Neuronal stem cell (in vitro differentiated cells): ENCODE measurements around the gene GPATCH4.

ENCODE experiments used
- DNase-seq: peaks from one replicate; pipeline ENCODE4 v3.0.0-alpha.2; 2013; ENCODE audit warnings: low spot score
- H2AFZ ChIP-seq: one replicate; pipeline ENCODE4 v1.6.1; 2013; ENCODE audit warnings: mild to moderate bottlenecking, low read length, inconsistent platforms
- H2AK5ac ChIP-seq: 2 replicates; pipeline ENCODE4 v1.6.1; 2013; ENCODE audit warnings: low read depth, mild to moderate bottlenecking, inconsistent platforms, low read length, moderate library complexity, mixed read lengths
- H2BK120ac ChIP-seq: 2 replicates; pipeline ENCODE4 v1.6.1; 2013; ENCODE audit warnings: low read depth, mild to moderate bottlenecking, inconsistent platforms, low read length, moderate library complexity, mixed read lengths
- H2BK12ac ChIP-seq: one replicate; pipeline ENCODE4 v1.6.1; 2013; ENCODE audit warnings: low read length, inconsistent platforms
- H2BK15ac ChIP-seq: 2 replicates; pipeline ENCODE4 v1.6.1; 2013; ENCODE audit warnings: mild to moderate bottlenecking, low read length, inconsistent platforms, mixed read lengths
- H2BK5ac ChIP-seq: one replicate; pipeline ENCODE4 v1.6.1; 2013; ENCODE audit warnings: inconsistent platforms, mild to moderate bottlenecking, low read length, moderate library complexity
- H3K14ac ChIP-seq: one replicate; pipeline ENCODE4 v1.6.1; 2013; ENCODE audit warnings: low read length, inconsistent platforms
- H3K18ac ChIP-seq: 2 replicates; pipeline ENCODE4 v1.6.1; 2013; ENCODE audit warnings: low read length, inconsistent platforms
- H3K23ac ChIP-seq: 2 replicates; pipeline ENCODE4 v1.6.1; 2013; ENCODE audit warnings: low read depth, mild to moderate bottlenecking, mixed read lengths, low read length, inconsistent platforms; ENCODE audit not compliant: poor library complexity
- H3K27ac ChIP-seq: replicated peaks from 3 replicates; pipeline ENCODE4 v1.5.1; 2013; ENCODE audit warnings: low read length, inconsistent platforms
- H3K27me3 ChIP-seq, 3 experiments: 2 replicates each; pipeline ENCODE4 v1.6.1; 2013; ENCODE audit warnings: low read length in 3 of 3, mild to moderate bottlenecking in 2 of 3, inconsistent platforms in 1 of 3, low read depth in 1 of 3, mixed read lengths in 1 of 3, moderate library complexity in 1 of 3; ENCODE audit not compliant: control insufficient read depth in 3 of 3, insufficient read depth in 3 of 3
- H3K36me3 ChIP-seq, 2 donors: replicated peaks in 1 of 2; 2 replicates each; pipeline ENCODE4 v1.6.1; 2013; ENCODE audit warnings: low read length in 2 of 2; ENCODE audit not compliant: control insufficient read depth in 2 of 2, insufficient read depth in 2 of 2
- H3K4ac ChIP-seq: 2 replicates; pipeline ENCODE4 v1.6.1; 2013; ENCODE audit warnings: inconsistent platforms, mild to moderate bottlenecking, low read length, moderate library complexity
- H3K4me1 ChIP-seq, 2 donors: 1 replicate in 1 of 2; 2 replicates in 1 of 2; pipeline ENCODE4 v1.6.1; 2013; ENCODE audit warnings: low read length in 2 of 2, low read depth in 1 of 2; ENCODE audit not compliant: control insufficient read depth in 2 of 2, insufficient read depth in 1 of 2
- H3K4me2 ChIP-seq: one replicate; pipeline ENCODE4 v1.6.1; 2013; ENCODE audit warnings: mild to moderate bottlenecking, low read length, inconsistent platforms; ENCODE audit not compliant: insufficient read depth, poor library complexity, severe bottlenecking
- H3K4me3 ChIP-seq, 2 donors: 2 replicates each; pipeline ENCODE4 v1.5.1; 2013; ENCODE audit warnings: low read length in 2 of 2, mild to moderate bottlenecking in 2 of 2, inconsistent platforms in 1 of 2, moderate library complexity in 1 of 2
- H3K79me1 ChIP-seq: one replicate; pipeline ENCODE4 v1.6.1; 2013; ENCODE audit warnings: low read depth, mild to moderate bottlenecking, inconsistent platforms, low read length, moderate library complexity
- H3K9ac ChIP-seq: one replicate; pipeline ENCODE4 v1.6.1; 2013; ENCODE audit warnings: mild to moderate bottlenecking, low read depth, low read length, inconsistent platforms; ENCODE audit not compliant: poor library complexity
- H3K9me3 ChIP-seq, 2 donors: replicated peaks in 1 of 2; 2 replicates each; pipeline versions ENCODE3 to v1.6.1; 2013; ENCODE audit warnings: low read length in 2 of 2, mild to moderate bottlenecking in 2 of 2, inconsistent platforms in 1 of 2, low read depth in 1 of 2, mixed read lengths in 1 of 2, moderate library complexity in 1 of 2; ENCODE audit not compliant: control insufficient read depth in 2 of 2, insufficient read depth in 1 of 2
- H4K8ac ChIP-seq: one replicate; pipeline ENCODE4 v1.6.1; 2013; ENCODE audit warnings: low read depth, mild to moderate bottlenecking, inconsistent platforms, low read length, moderate library complexity
- H4K91ac ChIP-seq: one replicate; pipeline ENCODE4 v1.6.1; 2013; ENCODE audit warnings: low read length, low read depth, mild to moderate bottlenecking, inconsistent platforms; ENCODE audit not compliant: poor library complexity
- WGBS, 2 donors: extraction: QIAGEN DNeasy Blood & Tissue Kit; methylation state at CpG; one replicate each; pipeline ENCODE4 v1.1.7; 2013; ENCODE audit warnings: missing lambda C conversion rate in 2 of 2, mixed read lengths in 1 of 2; ENCODE audit not compliant: insufficient read length in 2 of 2, insufficient replicate concordance in 1 of 2; ENCODE audit errors: extremely low coverage in 2 of 2; 5-methylcytosine and 5-hydroxymethylcytosine counted together

Gene GPATCH4

GRCh38 chr1:156623946-156624813 lies 22.9 kb upstream of the GPATCH4 start:
- peak; percentile 65 for DNase-seq
- Histone ChIP-seq H3K27ac (no peak overlapping the region), H4K91ac (no peak overlapping the region), H3K9me3 (peaks cover 0 to 4% of the 10 kb centered on the region in 2 donors), H3K4ac (no peak overlapping the region), H3K27me3 (peaks cover 23 to 68% (median 58%) of the 10 kb centered on the region in 3 experiments), H3K9ac (peak overlapping the region; percentile 88), H3K4me2 (peak overlapping the region; percentile 93), H2BK12ac (peak overlapping the region; percentile 32), H4K8ac (no peak overlapping the region), H3K14ac (peak overlapping the region; percentile 78), H3K4me1 (peaks cover 6% of the 10 kb centered on the region in 2 donors), H2BK120ac (no peak overlapping the region), H3K4me3 (peak overlapping the region; percentile 31 to 85), H3K36me3 (no peaks in the 10 kb centered on the region), H2AFZ (peak overlapping the region; percentile 87), H2AK5ac (peak overlapping the region; percentile 96), H3K79me1 (no peaks in the 10 kb centered on the region), H3K23ac (peak overlapping the region; percentile 92), H2BK5ac (peak overlapping the region; percentile 34), H2BK15ac (peak overlapping the region; percentile 81), H3K18ac (peak overlapping the region; percentile 86)
- no CpG with 5 or more reads among the region's 87 CpGs for WGBS, 2 donors

- Histone ChIP-seq H3K14ac (no peak overlapping the region), H3K79me1 (no peaks in the 10 kb centered on the region), H4K8ac (no peak overlapping the region), H3K9me3 (peaks cover 0 to 4% of the 10 kb centered on the region in 2 donors), H3K4me3 (peak overlapping the region in 1 of 2 donors; percentile 42), H2BK15ac (no peak overlapping the region), H3K27me3 (peaks cover 23 to 68% (median 58%) of the 10 kb centered on the region in 3 experiments), H3K18ac (no peak overlapping the region), H2BK120ac (no peak overlapping the region), H2BK5ac (no peak overlapping the region), H3K36me3 (no peaks in the 10 kb centered on the region), H2AK5ac (no peak overlapping the region), H3K9ac (no peak overlapping the region), H3K23ac (no peak overlapping the region), H3K27ac (no peak overlapping the region), H2BK12ac (no peak overlapping the region), H2AFZ (no peak overlapping the region), H4K91ac (no peak overlapping the region), H3K4ac (no peak overlapping the region), H3K4me1 (peaks cover 6% of the 10 kb centered on the region in 2 donors), H3K4me2 (no peak overlapping the region)
- no peak for DNase-seq
- no CpG with 5 or more reads among the region's 6 CpGs for WGBS, 2 donors
Measured at GRCh38 chr1:156622581-156623297, 21.5 kb upstream of the GPATCH4 start.

GRCh38 chr1:156619582-156619955 lies 18.3 kb upstream of the GPATCH4 start:
- no peak for DNase-seq
- no peak overlapping the region for H2AFZ ChIP-seq
- no peak overlapping the region for H3K4me2 ChIP-seq
- H3K27me3 ChIP-seq = peaks cover 11 to 67% (median 43%) of the 10 kb centered on the region in 3 experiments
- no peak overlapping the region for H3K23ac ChIP-seq
- H4K8ac ChIP-seq = no peak overlapping the region
- no peaks in the 10 kb centered on the region for H3K36me3 ChIP-seq
- H3K9me3 ChIP-seq = peaks cover 0 to 4% of the 10 kb centered on the region in 2 donors
- no peak overlapping the region for H3K4ac ChIP-seq
- no peak overlapping the region for H2BK15ac ChIP-seq
- H2BK120ac ChIP-seq = no peak overlapping the region
- H4K91ac ChIP-seq = no peak overlapping the region
- no peak overlapping the region for H2BK5ac ChIP-seq
- H3K27ac ChIP-seq = no peak overlapping the region
- no peak overlapping the region for H3K4me3 ChIP-seq
- no CpG with 5 or more reads among the region's 6 CpGs for WGBS, 2 donors
- H3K9ac ChIP-seq = peak overlapping the region; percentile 6
- H3K4me1 ChIP-seq = peaks cover 0 to 3% of the 10 kb centered on the region in 2 donors
- no peak overlapping the region for H2AK5ac ChIP-seq
- no peak overlapping the region for H2BK12ac ChIP-seq
- H3K18ac ChIP-seq = no peak overlapping the region
- no peaks in the 10 kb centered on the region for H3K79me1 ChIP-seq
- no peak overlapping the region for H3K14ac ChIP-seq
